HG02938 (cell line): ENCODE results near the gene OR11A1.

Experiments used
- ATAC-seq: cut with Tn5 transposase; IDR thresholded peaks from one replicate; pipeline ENCODE4 v1.9.1; 2021; ENCODE audit warnings: mild to moderate bottlenecking, moderate library complexity; ENCODE audit not compliant: unreplicated experiment

The OR11A1 gene

DNA sequence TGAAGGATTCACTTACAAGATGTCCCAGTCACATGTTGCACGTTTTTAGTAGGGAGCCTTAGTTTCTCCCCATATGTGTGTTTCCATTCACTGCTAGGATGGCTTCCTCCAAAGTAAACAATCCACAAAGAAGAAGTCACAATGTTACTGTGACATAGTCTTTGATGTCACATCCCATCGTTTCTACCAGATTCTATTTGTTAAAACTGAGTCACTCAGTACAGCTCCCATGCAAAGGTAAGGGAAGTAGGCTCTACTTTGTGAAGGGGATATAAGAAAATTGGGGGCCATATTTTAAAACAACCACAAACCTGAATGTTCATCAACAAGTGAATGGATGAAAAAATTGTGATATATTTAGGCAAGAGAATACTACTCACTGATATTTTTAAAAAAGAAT, at the start of gene OR11A1, which contains the start of gene OR2H1:
OR11A1 (minus strand) TSS at position 101 of the 400 bp plus-strand sequence. CDS start 29,430 bp downstream, outside the sequence.
OR2H1 (plus strand) TSS at position 185 of the 400 bp plus-strand sequence. CDS start 4,615 bp downstream, outside the sequence.
- ATAC-seq = no peak

DNA sequence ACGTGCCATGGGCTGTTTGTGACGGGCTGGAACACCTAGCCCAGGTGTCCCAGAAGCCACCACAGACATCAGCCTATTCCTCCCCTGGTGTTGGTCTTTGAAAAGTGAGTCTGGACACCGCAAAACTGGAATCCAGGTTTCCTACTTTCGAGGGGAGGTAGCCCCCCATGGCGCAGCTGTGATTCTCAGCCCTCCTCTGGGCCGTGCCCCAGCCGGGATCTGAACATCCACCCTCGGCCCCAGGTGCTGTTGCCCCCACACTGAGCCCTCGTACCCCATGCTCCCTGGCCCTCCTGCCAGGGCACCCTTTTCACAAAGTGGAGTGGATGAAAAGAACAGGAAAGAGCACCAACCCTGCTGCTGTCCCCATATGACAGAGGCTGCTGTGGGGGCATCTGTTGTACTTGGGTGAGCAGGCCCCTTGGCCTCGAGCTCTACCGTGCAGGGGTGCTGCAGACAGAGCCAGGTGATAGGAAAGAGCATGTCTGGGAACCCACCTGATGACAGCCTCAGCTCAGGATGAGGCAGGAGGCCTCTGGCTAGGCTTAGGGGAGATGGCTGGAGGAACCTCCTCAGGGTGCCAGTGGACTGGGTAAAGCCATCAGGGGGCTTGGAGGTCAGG, 49.7 kb upstream of the OR11A1 start:
- ATAC-seq = no peak

DNA sequence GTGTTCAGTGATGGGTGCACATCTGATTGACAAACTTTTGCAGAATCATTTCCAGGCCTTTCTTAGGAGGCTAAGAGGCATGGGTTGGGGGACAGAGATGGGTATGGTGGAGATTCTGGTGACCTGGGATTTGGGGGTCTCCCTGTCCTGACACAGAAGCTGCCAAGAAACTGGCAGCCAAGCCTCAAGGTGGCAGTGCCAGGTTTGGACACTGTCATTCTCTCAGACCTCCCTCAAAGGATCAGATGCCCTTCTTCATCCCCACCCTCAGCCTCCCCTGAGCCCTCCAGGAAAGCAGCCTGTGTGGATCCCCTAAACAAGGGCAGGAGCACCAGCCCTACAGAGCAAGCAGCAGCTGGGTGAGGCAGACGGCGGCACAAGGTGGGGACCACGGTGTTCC, 48.9 kb upstream of the OR11A1 start:
- ATAC-seq = no peak

- no peak for ATAC-seq
Observed at GRCh38 chr6:29504961-29505360, 48.1 kb upstream of the OR11A1 start.

DNA sequence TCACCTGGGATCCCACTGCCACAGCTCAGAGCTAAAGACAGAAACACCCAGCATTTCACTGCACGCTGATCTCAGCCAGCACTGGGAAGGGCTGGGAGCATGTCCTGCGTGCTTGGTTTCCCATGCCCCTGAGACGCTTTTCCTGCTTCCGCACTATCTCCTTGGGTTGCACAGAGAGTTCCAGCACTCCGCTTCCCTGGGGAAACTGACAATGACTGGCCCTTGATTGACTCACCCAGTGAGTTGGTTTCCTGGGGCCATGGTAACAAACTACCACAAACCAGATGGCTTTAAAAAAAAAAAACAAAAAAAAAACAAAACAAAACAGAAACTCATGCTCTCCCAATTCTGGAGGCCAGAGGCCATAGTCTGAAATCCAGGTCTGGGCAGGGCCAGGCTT, 45.7 kb upstream of the OR11A1 start:
- no peak for ATAC-seq

DNA sequence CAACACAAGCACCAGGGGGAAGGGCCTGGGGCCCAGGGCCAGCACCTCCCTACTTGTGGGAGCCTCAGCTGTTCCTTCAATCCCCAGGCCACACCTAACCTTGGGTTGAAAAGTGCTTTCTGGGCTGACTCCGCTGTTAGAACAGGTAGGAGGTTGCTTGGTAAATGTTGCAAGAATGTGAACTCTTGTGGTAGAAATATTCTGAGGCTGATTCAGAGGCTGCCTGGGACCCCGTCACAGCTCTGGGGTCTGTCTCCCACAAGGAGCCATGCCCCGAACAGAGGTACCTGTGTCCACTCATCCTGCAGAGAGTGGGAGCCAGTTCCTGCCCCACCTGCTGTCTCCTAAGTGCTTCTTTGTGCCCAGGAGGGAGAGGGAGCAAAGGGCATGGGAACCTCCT, 45.3 kb upstream of the OR11A1 start:
- no peak for ATAC-seq

- ATAC-seq = no peak
Observed at GRCh38 chr6:29501106-29501505, 44.2 kb upstream of the OR11A1 start.

DNA sequence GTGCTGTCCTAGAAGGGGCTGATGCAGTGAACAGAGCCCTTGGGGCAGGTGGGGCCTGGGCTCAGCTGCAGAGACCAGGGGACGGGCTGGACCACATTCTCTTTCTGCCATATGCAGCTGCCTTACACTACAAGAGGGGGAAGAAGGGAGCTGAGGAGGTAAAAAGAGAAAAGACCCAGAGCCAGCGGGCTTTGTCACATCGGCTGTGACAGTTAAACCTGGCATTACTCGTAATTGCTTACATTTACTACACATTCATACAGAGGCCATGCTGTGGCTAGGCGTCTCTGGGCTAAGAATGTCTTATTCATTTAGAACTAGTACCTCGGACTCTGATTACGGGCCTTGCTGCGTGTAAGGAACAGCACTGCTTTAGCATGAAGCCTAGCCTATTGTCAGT, 43.7 kb upstream of the OR11A1 start:
- ATAC-seq = no peak

DNA sequence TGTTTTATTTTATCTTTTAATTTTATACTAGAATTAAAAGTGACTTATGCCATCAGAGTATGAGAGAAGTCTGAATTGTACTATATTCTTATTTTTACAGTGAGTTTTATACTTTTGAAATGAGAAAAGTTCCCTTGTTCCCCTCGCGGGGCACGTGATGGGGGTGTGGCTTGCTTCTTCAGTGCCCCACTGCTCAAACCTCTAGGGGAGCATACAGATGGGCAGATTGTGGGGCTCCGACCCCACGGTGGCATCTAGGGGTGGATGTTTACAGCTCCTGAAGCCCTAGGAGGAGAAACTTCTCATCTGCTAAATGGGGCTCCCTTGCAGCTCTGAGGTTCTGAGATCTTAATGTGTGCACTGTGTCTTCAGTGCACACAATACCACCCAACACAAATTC, 42.8 kb upstream of the OR11A1 start:
- no peak for ATAC-seq

DNA sequence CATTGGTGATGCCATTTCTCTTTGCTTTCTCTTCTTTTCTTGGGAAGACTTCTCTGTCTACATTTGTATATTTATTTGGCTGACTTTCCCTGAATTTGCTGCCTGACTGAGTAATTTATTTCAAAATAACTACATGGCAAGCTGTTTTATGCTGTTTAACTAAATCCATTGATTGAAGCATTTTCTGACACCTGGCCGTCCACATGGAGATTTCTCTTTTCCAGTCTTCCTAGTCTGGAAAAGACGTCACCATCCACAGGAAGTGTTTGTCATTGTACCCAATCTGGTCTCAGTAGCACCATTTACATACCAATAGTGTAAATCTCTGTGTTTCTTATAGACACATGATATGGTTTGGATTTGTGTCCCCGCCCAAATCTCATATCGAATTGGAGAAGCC, 40.1 kb upstream of the OR11A1 start:
- ATAC-seq = no peak

DNA sequence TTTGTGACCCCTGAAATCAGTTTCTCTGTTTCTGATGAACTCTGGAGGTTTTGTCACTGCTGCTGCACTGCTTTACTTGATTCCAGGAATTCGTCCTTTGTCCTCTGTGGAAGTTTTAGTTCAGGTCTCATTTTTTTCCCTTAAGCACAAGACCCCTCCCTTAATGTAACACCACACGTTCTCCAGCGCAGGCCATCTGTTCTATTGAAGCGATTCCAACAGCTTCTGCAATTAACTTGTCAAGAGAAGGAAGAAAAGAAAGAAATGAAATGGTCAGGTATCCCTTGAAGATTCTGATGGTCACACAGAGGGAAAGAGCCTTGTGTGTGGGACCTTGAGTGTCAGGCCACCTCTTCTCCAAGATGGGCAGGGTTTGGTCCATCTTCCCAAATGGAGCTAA, 38.7 kb upstream of the OR11A1 start:
- no peak for ATAC-seq

DNA sequence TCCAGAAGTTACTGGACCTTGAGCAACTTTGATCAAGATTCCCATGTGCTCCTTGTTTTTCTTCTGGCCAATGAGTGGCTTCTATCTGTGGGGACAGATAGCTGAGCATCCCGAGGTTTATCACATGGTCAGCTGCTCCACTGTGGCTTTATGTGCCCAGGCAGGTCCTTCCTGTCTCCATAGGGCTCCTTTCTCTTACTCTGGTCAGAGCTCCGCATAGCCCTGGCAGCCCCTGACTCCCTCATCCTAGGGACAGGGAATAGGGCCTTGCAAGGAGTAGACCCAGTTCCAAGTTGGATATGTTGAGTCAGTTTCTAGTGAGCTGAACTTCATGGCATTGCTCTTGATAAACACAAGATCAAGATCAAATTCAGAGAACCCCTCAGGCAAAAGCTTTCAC, 37.3 kb upstream of the OR11A1 start:
- ATAC-seq = no peak

DNA sequence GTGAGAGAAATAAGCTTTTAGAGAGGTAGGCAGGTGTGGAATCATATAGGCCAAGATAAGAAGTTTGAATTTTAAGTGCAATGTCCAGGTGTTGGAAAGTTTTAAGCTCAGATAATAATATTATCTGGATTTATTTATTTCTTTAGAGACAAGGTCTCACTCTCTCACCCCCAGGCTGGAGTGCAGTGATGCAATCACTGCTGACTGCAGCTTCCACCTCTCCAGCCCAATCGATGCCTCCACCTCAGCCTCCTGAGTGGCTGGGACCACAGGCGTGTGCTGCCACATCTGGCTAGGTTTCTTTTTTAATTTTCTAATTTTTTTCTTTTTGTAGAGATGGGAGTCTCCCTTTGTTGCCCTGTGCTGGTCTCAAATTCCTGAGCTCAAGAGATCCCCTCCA, 36.4 kb upstream of the OR11A1 start:
- ATAC-seq = no peak

GRCh38 chr6:29491574-29491973, 34.7 kb upstream of the OR11A1 start:
- no peak for ATAC-seq

DNA sequence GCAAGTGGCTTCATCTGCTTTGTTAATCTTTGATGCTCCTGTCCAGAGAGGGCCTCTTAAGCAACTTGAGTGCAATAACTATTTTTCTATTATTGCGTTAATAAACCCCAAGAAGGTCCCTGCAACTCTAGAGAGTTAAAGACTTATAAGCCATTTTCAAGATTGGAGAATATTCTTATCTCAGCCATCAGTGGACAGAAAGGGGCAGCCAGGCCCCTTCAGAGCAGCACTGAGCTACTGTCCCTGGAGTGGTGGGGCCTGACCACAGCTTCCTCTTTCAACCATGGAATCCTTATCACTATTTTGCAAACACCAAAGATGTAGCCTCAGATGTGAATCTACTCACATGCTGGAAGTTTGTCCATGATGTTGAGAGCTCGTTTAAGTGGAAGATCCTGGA, 33.7 kb upstream of the OR11A1 start:
- ATAC-seq = no peak

DNA sequence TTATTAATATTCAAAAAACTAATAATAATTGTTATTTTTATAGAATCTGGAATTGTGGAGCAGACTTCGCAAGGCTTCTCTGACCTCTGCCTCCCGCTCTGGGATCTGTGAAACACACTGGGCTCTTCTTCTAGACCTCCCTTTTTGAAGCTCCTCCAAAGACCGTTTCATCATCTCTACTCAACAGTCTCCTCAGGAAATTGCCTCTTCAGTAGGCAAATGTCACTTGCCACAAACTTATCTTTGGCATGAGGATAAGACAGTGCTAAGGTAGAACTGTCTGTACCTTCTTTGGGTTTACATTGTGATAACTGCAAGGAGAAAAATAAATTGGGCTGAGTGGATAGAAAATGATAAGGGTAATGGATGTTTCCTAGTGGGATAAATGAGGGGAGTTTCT, 33.2 kb upstream of the OR11A1 start:
- no peak for ATAC-seq

DNA sequence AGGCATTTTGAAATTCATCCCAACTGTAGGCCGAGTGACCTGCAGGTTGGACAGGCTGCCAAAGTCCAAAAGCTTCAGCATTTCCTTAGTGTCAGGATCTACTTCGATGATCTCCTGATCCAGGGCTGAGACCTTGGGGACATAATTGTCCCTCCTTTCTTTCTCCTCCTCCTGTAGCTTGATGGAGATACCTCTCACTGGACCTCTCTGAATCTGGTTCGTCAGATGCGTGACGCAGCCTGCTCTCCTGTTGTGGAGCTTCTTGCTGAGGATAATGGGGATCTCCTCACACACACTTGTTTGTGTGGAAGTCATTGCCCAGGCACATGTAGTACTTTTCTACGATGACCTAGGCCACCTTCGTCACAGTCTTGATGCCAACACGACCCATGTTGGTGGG, 32.4 kb upstream of the OR11A1 start:
- no peak for ATAC-seq

- ATAC-seq = no peak
Observed at GRCh38 chr6:29488874-29489273, 32.0 kb upstream of the OR11A1 start.

DNA sequence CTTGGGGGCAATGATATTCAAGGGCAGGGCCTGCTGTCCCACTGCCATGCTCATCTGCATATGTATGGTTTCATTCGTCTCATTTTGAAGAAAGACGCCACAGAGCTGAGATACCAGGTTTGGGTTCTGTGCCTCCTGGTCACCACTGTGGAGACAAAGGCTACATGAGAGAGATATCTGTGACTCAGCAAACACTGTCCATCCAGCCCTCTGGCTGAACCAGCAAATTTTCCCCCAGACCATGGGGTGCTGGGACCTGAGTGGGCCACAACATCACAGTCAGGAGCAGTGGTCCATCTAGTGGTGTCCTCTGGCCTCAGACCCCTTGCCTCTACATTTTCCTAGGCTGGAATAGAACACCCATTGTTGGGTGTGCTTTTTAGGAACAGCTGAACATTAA, 30.8 kb upstream of the OR11A1 start, which contains the start of gene MAS1L:
MAS1L (minus strand) TSS at position 297 of the 400 bp plus-strand sequence; CDS start at position 243, 54 bp downstream.
- no peak for ATAC-seq

- ATAC-seq = no peak
Observed at GRCh38 chr6:29487131-29487530, 30.3 kb upstream of the OR11A1 start.

- no peak for ATAC-seq
Observed at GRCh38 chr6:29486577-29486976, 29.7 kb upstream of the OR11A1 start.

DNA sequence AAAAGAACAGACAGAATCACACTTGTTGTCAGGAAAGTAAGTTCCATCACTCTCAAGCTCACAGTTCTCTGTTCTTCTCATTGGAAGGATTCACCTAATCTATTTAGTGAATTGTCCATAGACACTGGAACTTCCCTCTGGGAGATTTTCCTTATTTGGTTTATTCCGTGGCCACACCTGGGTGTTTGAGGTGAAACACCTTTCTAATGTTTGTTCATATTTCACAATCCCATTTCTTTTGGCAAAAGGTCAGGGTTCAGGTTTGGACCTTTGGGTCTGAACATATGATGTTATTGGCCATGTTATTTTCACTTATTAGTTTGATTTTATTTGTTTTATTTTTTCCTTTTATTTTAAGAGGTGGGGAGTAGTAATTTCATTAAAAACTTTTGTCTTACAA, 26.9 kb upstream of the OR11A1 start:
- ATAC-seq = no peak

- no peak for ATAC-seq
Observed at GRCh38 chr6:29483186-29483585, 26.3 kb upstream of the OR11A1 start.
